H1 (cell line): Measurements from ENCODE around the gene KLHL3. TPM values are rescaled to one million over a fixed set of nuclear protein-coding genes. Genes with fewer than 3 reads are reported as not detected.

Experiments used
- CTCF ChIA-PET: fragments of 300-600 bp; sonication (Branson Sonifier 250); formaldehyde crosslinking; loops from one replicate; lab custom pipeline; 2021; ENCODE audit not compliant: partially characterized antibody; lab: Charles Lee
- POLR2A ChIA-PET: fragments of 300-600 bp; sonication (Branson Sonifier 250); formaldehyde crosslinking; loops from one replicate; lab custom pipeline; 2021; ENCODE audit warnings: inconsistent platforms; ENCODE audit not compliant: partially characterized antibody; lab: Charles Lee
- DNase-seq, 2 experiments: peaks; one replicate each; pipeline versions ENCODE4 v3.0.0 to v3.0.0-alpha.2; 2010 to 2022; ENCODE audit warnings: low spot score in 2 of 2, low read depth in 1 of 2, mixed read lengths in 1 of 2
- FAIRE-seq: peaks from 2 replicates; lab custom pipeline; 2011; peaks lifted over from hg19 to GRCh38; lab: Jason Lieb, UNC
- H2AFZ ChIP-seq: 2 replicates; pipeline ENCODE4 v1.8.1; 2012; ENCODE audit warnings: low read length, inconsistent platforms
- H2AK5ac ChIP-seq: 2 replicates; pipeline ENCODE4 v1.6.1; 2013; ENCODE audit warnings: low read depth, low read length
- H2BK120ac ChIP-seq: replicated peaks from 2 replicates; pipeline ENCODE3; 2013; ENCODE audit warnings: low read depth, low read length, inconsistent platforms
- H2BK12ac ChIP-seq: 2 replicates; pipeline ENCODE4 v1.6.1; 2013; ENCODE audit warnings: low read depth, low read length
- H2BK15ac ChIP-seq: 2 replicates; pipeline ENCODE4 v1.6.1; 2013; ENCODE audit warnings: low read length
- H2BK20ac ChIP-seq: 2 replicates; pipeline ENCODE4 v1.6.1; 2013; ENCODE audit warnings: low read length
- H2BK5ac ChIP-seq: 2 replicates; pipeline ENCODE4 v1.6.1; 2013; ENCODE audit warnings: low read depth, low read length
- H3K14ac ChIP-seq: 2 replicates; pipeline ENCODE4 v1.6.1; 2013; ENCODE audit warnings: inconsistent platforms; ENCODE audit not compliant: insufficient read length
- H3K18ac ChIP-seq: 2 replicates; pipeline ENCODE4 v1.6.1; 2013; ENCODE audit warnings: low read length; ENCODE audit errors: extremely low read depth
- H3K23ac ChIP-seq: 2 replicates; pipeline ENCODE4 v1.6.1; 2013; ENCODE audit warnings: inconsistent platforms; ENCODE audit not compliant: insufficient read length
- H3K23me2 ChIP-seq: 2 replicates; pipeline ENCODE4 v1.6.1; 2013; ENCODE audit warnings: low read depth, low read length
- H3K27ac ChIP-seq: 2 replicates; pipeline ENCODE4 v1.6.1; 2011; ENCODE audit warnings: low read depth, low read length, inconsistent platforms
- H3K27me3 ChIP-seq, 4 experiments: replicated peaks in 1 of 4; 1 replicate in 1 of 4; 2 replicates in 3 of 4; pipeline versions ENCODE4 v1.6.1 to v1.8.1; 2011 to 2013; ENCODE audit warnings: low read length in 3 of 4, mild to moderate bottlenecking in 3 of 4, inconsistent platforms in 2 of 4, mixed read lengths in 2 of 4, moderate library complexity in 1 of 4; ENCODE audit not compliant: control insufficient read depth in 3 of 4, insufficient read depth in 3 of 4; ENCODE audit errors: extremely low read depth in 1 of 4
- H3K36me3 ChIP-seq, 4 experiments: 2 replicates each; pipeline versions ENCODE4 v1.6.1 to v1.8.1; 2011 to 2013; ENCODE audit warnings: mild to moderate bottlenecking in 4 of 4, low read length in 3 of 4, moderate library complexity in 2 of 4, control low read depth in 1 of 4, inconsistent platforms in 1 of 4; ENCODE audit not compliant: insufficient read depth in 4 of 4, control insufficient read depth in 2 of 4
- H3K4ac ChIP-seq: replicated peaks from 2 replicates; pipeline ENCODE3; 2013; ENCODE audit warnings: low read length, low read depth, mixed read lengths, inconsistent platforms; ENCODE audit not compliant: insufficient read length
- H3K4me1 ChIP-seq, 4 experiments: replicated peaks in 1 of 4; 1 replicate in 1 of 4; 2 replicates in 3 of 4; pipeline versions ENCODE4 v1.6.1 to v1.8.1; 2011 to 2013; ENCODE audit warnings: low read length in 3 of 4, inconsistent platforms in 2 of 4, mixed read lengths in 1 of 4; ENCODE audit not compliant: insufficient read depth in 4 of 4, control insufficient read depth in 3 of 4
- H3K4me2 ChIP-seq, 2 experiments: 2 replicates each; pipeline versions ENCODE4 v1.6.1 to v1.8.1; 2011 to 2013; ENCODE audit warnings: low read depth in 2 of 2, low read length in 2 of 2, control low read depth in 1 of 2, inconsistent platforms in 1 of 2, mild to moderate bottlenecking in 1 of 2; ENCODE audit not compliant: insufficient read depth in 1 of 2
- H3K4me3 ChIP-seq, 4 experiments: fragments of 200-600, 300-600 bp in 1 of 4; sonication (generic), shearing (Covaris generic), sonication (Bioruptor Twin) in 1 of 4; 2 replicates each; pipeline versions ENCODE4 v1.5.1 to v1.8.1; 2011 to 2016; ENCODE audit warnings: low read length in 4 of 4, low read depth in 3 of 4, control low read depth in 2 of 4, inconsistent platforms in 2 of 4, mild to moderate bottlenecking in 2 of 4, mixed read lengths in 1 of 4, moderate library complexity in 1 of 4; ENCODE audit not compliant: insufficient read depth in 2 of 4; ENCODE audit errors: extremely low read depth in 1 of 4
- H3K56ac ChIP-seq: replicated peaks from 2 replicates; pipeline ENCODE3; 2013; ENCODE audit warnings: low read depth, mild to moderate bottlenecking, mixed read lengths, low read length, inconsistent platforms; ENCODE audit not compliant: insufficient read length
- H3K79me1 ChIP-seq: 2 replicates; pipeline ENCODE4 v1.6.1; 2013; ENCODE audit warnings: low read depth, low read length, control low read depth
- H3K79me2 ChIP-seq, 2 experiments: 2 replicates each; pipeline versions ENCODE4 v1.6.1 to v1.8.1; 2012 to 2013; ENCODE audit warnings: low read length in 2 of 2, mild to moderate bottlenecking in 2 of 2, inconsistent platforms in 1 of 2; ENCODE audit not compliant: insufficient read depth in 2 of 2, control insufficient read depth in 1 of 2
- H3K9ac ChIP-seq, 4 experiments: replicated peaks in 1 of 4; 1 replicate in 1 of 4; 2 replicates in 3 of 4; pipeline versions ENCODE4 v1.6.1 to v1.8.1; 2011 to 2013; ENCODE audit warnings: low read depth in 3 of 4, low read length in 3 of 4, control low read depth in 2 of 4, mild to moderate bottlenecking in 2 of 4, moderate library complexity in 2 of 4, inconsistent platforms in 1 of 4; ENCODE audit errors: extremely low read depth in 1 of 4
- H3K9me3 ChIP-seq, 2 experiments: 2 replicates each; pipeline versions ENCODE4 v1.6.1 to v1.8.1; 2012 to 2013; ENCODE audit warnings: mild to moderate bottlenecking in 2 of 2, moderate library complexity in 2 of 2, control low read depth in 1 of 2, inconsistent platforms in 1 of 2, low read depth in 1 of 2, low read length in 1 of 2, mixed read lengths in 1 of 2; ENCODE audit not compliant: insufficient read depth in 2 of 2
- H4K20me1 ChIP-seq, 2 experiments: replicated peaks in 1 of 2; 2 replicates each; pipeline versions ENCODE3 to v1.8.1; 2011 to 2013; ENCODE audit warnings: inconsistent platforms in 2 of 2, low read length in 2 of 2, mild to moderate bottlenecking in 1 of 2; ENCODE audit not compliant: insufficient read depth in 2 of 2, control insufficient read depth in 1 of 2
- H4K5ac ChIP-seq: 2 replicates; pipeline ENCODE4 v1.6.1; 2013; ENCODE audit warnings: low read length, low read depth, mixed read lengths, inconsistent platforms; ENCODE audit not compliant: insufficient read length
- H4K8ac ChIP-seq: 2 replicates; pipeline ENCODE4 v1.8.0; 2013; ENCODE audit warnings: mild to moderate bottlenecking, moderate library complexity, low read length, inconsistent platforms; ENCODE audit not compliant: insufficient read depth; ENCODE audit errors: extremely low read depth
- H4K91ac ChIP-seq: replicated peaks from 2 replicates; pipeline ENCODE3; 2013; ENCODE audit warnings: low read length, mixed read lengths, inconsistent platforms; ENCODE audit not compliant: insufficient read length
- CBX5 ChIP-seq: fragments of 300-800, 300-1000 bp; sonication (generic); IDR thresholded peaks from 2 replicates; pipeline ENCODE4 v1.7.1; 2016; ENCODE audit warnings: antibody characterized with exemption, low read length, low read depth
- HDAC6 ChIP-seq: IDR thresholded peaks from one replicate; pipeline ENCODE4 v1.7.1; 2012; ENCODE audit warnings: low read depth, mild to moderate bottlenecking, inconsistent platforms, low read length, moderate library complexity
- JUN ChIP-seq: IDR thresholded peaks from 2 replicates; pipeline ENCODE4 v1.6.1; 2011; ENCODE audit warnings: low read depth, mild to moderate bottlenecking, improper control_type of control experiment, low read length
- MAFK ChIP-seq: IDR thresholded peaks from 2 replicates; pipeline ENCODE4 v1.6.1; 2012; ENCODE audit warnings: low read depth, mild to moderate bottlenecking, improper control_type of control experiment, low read length
- WGBS, 2 experiments: shearing (Covaris generic) in 1 of 2; methylation state at CpG; one replicate each; pipeline versions ENCODE4 v1.1.6 to v1.1.7; 2013 to 2015; ENCODE audit warnings: low lambda C conversion rate in 2 of 2, mixed read lengths in 2 of 2, inconsistent platforms in 1 of 2, low coverage in 1 of 2, missing lambda C conversion rate in 1 of 2; ENCODE audit not compliant: insufficient replicate concordance in 2 of 2, insufficient coverage in 1 of 2, insufficient read length in 1 of 2; ENCODE audit errors: extremely low coverage in 1 of 2, missing lambda C conversion rate in 1 of 2; 5-methylcytosine and 5-hydroxymethylcytosine counted together
- polyA plus RNA-seq, 7 experiments: library from polyadenylated mRNA; depleted of rRNA in 3 of 7; stranded (reverse) in 5 of 7; unstranded in 2 of 7; fragments of >200 nt in 5 of 7; fragments of 200-250 nt in 2 of 7; gene quantifications; 1 replicate in 5 of 7; 2 replicates in 1 of 7; 4 replicates in 1 of 7; pipeline versions ENCODE4 v1.2.1 to v1.2.3, GENCODE V29; 2011 to 2013; ENCODE audit warnings: missing spikeins in 2 of 7, mixed read lengths in 2 of 7
- total RNA-seq: library from RNA; stranded (reverse); fragmentation: NEBNext Ultra II Directional; extraction: Animal tissue kit (Norgen Biotek cat#: 25700); gene quantifications from 2 replicates; pipeline ENCODE4 v1.2.1, GENCODE V29; 2021

The KLHL3 gene
- total and polyA plus RNA-seq, 2 of the 8 experiments (the other 6 are each of a cell fraction or from before 2014, with no cell fraction given): 7.4 to 13.7 TPM

GRCh38 chr5:137627293-137627692, 108.6 kb downstream of the KLHL3 start:
- H3K4me1 ChIP-seq: peaks cover 3 to 6% (median 4%) of the 10 kb centered on the region in 4 experiments; a peak in 6 of 7 replicates
- no peak overlapping the region for H3K56ac ChIP-seq
- FAIRE-seq: no peak
- H2AFZ ChIP-seq: no peak overlapping the region
- ChIA-PET POLR2A (interaction anchor here (1.0 kb wide), 1 partner anchor 146 kb away, joined by 3 read pairs; no protein-coding TSS in a partner anchor), CTCF (interaction anchor here (0.6 to 4.9 kb wide), 5 partner anchors 30 to 1147 kb away, joined by 3 to 82 read pairs (median 4); no protein-coding TSS in a partner anchor)
- H3K79me2 ChIP-seq: no peaks in the 10 kb centered on the region
- H2BK120ac ChIP-seq: no peak overlapping the region
- no peak overlapping the region for H4K5ac ChIP-seq
- peaks cover 0 to 2% (median 0%) of the 10 kb centered on the region in 4 experiments; a peak in 2 of 8 replicates for H3K36me3 ChIP-seq
- no peak overlapping the region for H2BK12ac ChIP-seq
- H3K4ac ChIP-seq: no peak overlapping the region
- no peaks in the 10 kb centered on the region for H3K23me2 ChIP-seq
- no peak overlapping the region for H2BK5ac ChIP-seq
- no peak overlapping the region for H3K18ac ChIP-seq
- H3K14ac ChIP-seq: no peak overlapping the region
- H3K4me3 ChIP-seq: no peak overlapping the region
- no peaks in the 10 kb centered on the region for H3K9me3 ChIP-seq
- no peak for TF ChIP-seq JUN
- no peak for TF ChIP-seq CBX5
- TF ChIP-seq MAFK: no peak
- no peak for TF ChIP-seq HDAC6
- H2BK20ac ChIP-seq: no peak overlapping the region
- H3K27ac ChIP-seq: no peak overlapping the region
- WGBS, 2 experiments: 75% methylated on average over 2 of the region's 3 CpGs; no CpG with 5 or more reads in 1 of the 2 experiments
- no peak overlapping the region for H2BK15ac ChIP-seq
- no peak overlapping the region for H3K4me2 ChIP-seq
- no peak overlapping the region for H4K8ac ChIP-seq
- H4K20me1 ChIP-seq: peaks cover 1 to 7% of the 10 kb centered on the region in 2 experiments
- H2AK5ac ChIP-seq: no peak overlapping the region
- no peak for DNase-seq
- no peaks in the 10 kb centered on the region for H3K27me3 ChIP-seq
- H3K9ac ChIP-seq: peak overlapping the region in 1 of 4 experiments; percentile 43; a peak in 1 of 7 replicates
- no peaks in the 10 kb centered on the region for H3K79me1 ChIP-seq
- no peak overlapping the region for H4K91ac ChIP-seq
- no peak overlapping the region for H3K23ac ChIP-seq
